NB4 (cell line): ENCODE data around the gene SLC24A5.

Experiments used
- CTCF ChIP-seq: IDR thresholded peaks from one replicate; pipeline ENCODE4 v1.5.1; 2012; ENCODE audit warnings: low read depth, low read length
- MAX ChIP-seq: IDR thresholded peaks from 2 replicates; pipeline ENCODE4 v1.6.1; 2011; ENCODE audit warnings: low read depth, low read length
- POLR2A ChIP-seq: IDR thresholded peaks from 2 replicates; pipeline ENCODE4 v1.6.1; 2011; ENCODE audit warnings: mild to moderate bottlenecking; ENCODE audit not compliant: insufficient read length; ENCODE audit errors: extremely low read depth

- TF ChIP-seq CTCF (no peak), MAX (no peak), POLR2A (no peak)
Measured at GRCh38 chr15:48090666-48091065, 30.1 kb upstream of the SLC24A5 start.
